ENCODE measurements around the gene CLDN1. TPM values are rescaled to one million over a fixed set of nuclear protein-coding genes. Genes with fewer than 3 reads are reported as not detected.

The CLDN1 gene
- total RNA-seq, 1 donor from 2014 or later, result not detected

DNA sequence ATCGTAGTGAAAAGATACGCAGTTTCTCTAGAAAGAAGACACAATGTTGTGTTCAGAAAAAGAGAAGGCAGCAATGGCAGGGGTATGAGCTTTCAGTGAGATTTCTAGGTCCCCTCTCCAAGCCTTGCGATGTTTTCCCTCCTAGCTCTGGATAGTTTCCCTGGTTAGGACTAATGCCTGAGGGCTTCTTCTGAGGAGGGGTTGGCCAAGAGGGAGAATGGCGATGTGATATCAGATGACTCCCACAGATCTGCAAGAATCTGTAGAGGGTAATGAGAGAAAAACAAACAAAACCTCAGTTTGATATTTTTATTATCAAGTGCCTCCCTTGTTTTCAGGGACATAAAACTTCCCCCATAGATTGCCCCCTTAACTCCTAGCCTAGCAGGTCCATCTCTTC lies 4.1 kb upstream of the CLDN1 start:
- H3K9me3 Mint-ChIP-seq (ENCODE audit: unreplicated experiment), result peaks cover 3% of the 10 kb centered on the region
- H3K27me3 Mint-ChIP-seq (ENCODE audit: unreplicated experiment), result peaks cover 6% of the 10 kb centered on the region
- no peak for DNase-seq
- no peak overlapping the region for H3K4me3 Mint-ChIP-seq (ENCODE audit: unreplicated experiment)
- no peaks in the 10 kb centered on the region for H3K36me3 Mint-ChIP-seq (ENCODE audit: unreplicated experiment)
- H3K27ac Mint-ChIP-seq (ENCODE audit: unreplicated experiment), result no peak overlapping the region
- peaks cover 2% of the 10 kb centered on the region for H3K4me1 Mint-ChIP-seq (ENCODE audit: low read depth, unreplicated experiment)
- TF ChIP-seq, protein P1, sequence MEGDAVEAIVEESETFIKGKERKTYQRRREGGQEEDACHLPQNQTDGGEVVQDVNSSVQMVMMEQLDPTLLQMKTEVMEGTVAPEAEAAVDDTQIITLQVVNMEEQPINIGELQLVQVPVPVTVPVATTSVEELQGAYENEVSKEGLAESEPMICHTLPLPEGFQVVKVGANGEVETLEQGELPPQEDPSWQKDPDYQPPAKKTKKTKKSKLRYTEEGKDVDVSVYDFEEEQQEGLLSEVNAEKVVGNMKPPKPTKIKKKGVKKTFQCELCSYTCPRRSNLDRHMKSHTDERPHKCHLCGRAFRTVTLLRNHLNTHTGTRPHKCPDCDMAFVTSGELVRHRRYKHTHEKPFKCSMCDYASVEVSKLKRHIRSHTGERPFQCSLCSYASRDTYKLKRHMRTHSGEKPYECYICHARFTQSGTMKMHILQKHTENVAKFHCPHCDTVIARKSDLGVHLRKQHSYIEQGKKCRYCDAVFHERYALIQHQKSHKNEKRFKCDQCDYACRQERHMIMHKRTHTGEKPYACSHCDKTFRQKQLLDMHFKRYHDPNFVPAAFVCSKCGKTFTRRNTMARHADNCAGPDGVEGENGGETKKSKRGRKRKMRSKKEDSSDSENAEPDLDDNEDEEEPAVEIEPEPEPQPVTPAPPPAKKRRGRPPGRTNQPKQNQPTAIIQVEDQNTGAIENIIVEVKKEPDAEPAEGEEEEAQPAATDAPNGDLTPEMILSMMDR (IDR thresholded peaks at IDR 0.05; ENCODE audit: partially characterized antibody, unreplicated experiment), result no peak

GRCh38 chr3:190325923-190326322 lies 3.7 kb upstream of the CLDN1 start:
- H3K27me3 Mint-ChIP-seq (ENCODE audit: unreplicated experiment), result peaks cover 6% of the 10 kb centered on the region
- peaks cover 2% of the 10 kb centered on the region for H3K4me1 Mint-ChIP-seq (ENCODE audit: low read depth, unreplicated experiment)
- H3K36me3 Mint-ChIP-seq (ENCODE audit: unreplicated experiment), result no peaks in the 10 kb centered on the region
- no peak for DNase-seq
- H3K4me3 Mint-ChIP-seq (ENCODE audit: unreplicated experiment), result no peak overlapping the region
- H3K9me3 Mint-ChIP-seq (ENCODE audit: unreplicated experiment), result peaks cover 3% of the 10 kb centered on the region
- TF ChIP-seq, protein P1 (IDR thresholded peaks at IDR 0.05; ENCODE audit: partially characterized antibody, unreplicated experiment), result no peak
- no peak overlapping the region for H3K27ac Mint-ChIP-seq (ENCODE audit: unreplicated experiment)

DNA sequence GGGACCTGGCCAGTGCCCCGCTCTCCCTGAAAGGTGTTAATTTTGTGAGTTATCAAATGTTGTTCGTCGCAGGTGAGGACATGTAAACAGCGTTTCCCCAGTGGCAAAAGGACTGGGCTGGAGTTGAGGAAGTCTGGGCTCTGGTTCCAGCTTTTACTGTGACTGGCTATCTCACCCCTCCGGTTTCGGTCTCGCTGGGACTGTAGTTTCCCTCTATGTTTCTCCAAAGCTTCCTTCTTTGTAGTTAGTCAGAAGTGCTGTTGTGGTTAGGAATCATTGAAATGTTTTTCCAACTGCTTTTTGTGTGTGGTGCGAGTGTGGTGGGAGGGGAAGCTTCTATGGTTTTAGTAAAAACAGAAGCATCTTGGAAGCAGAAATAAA lies 990 bp upstream of the CLDN1 start:
- TF ChIP-seq, protein P1 (IDR thresholded peaks at IDR 0.05; ENCODE audit: partially characterized antibody, unreplicated experiment), result no peak
- peaks cover 6% of the 10 kb centered on the region for H3K27me3 Mint-ChIP-seq (ENCODE audit: unreplicated experiment)
- no peaks in the 10 kb centered on the region for H3K36me3 Mint-ChIP-seq (ENCODE audit: unreplicated experiment)
- peak overlapping the region; percentile 72 for H3K4me3 Mint-ChIP-seq (ENCODE audit: unreplicated experiment)
- no peak for DNase-seq
- H3K9me3 Mint-ChIP-seq (ENCODE audit: unreplicated experiment), result peaks cover 3% of the 10 kb centered on the region
- no peak overlapping the region for H3K27ac Mint-ChIP-seq (ENCODE audit: unreplicated experiment)
- peaks cover 2% of the 10 kb centered on the region for H3K4me1 Mint-ChIP-seq (ENCODE audit: low read depth, unreplicated experiment)

GRCh38 chr3:190322604-190323245 lies 479 bp upstream of the CLDN1 start:
- Mint-ChIP-seq H3K4me1 (ENCODE audit: low read depth, unreplicated experiment) (peaks cover 2% of the 10 kb centered on the region), H3K9me3 (ENCODE audit: unreplicated experiment) (peaks cover 3% of the 10 kb centered on the region), H3K36me3 (ENCODE audit: unreplicated experiment) (no peaks in the 10 kb centered on the region), H3K27ac (ENCODE audit: unreplicated experiment) (no peak overlapping the region), H3K4me3 (ENCODE audit: unreplicated experiment) (peak overlapping the region; percentile 72), H3K27me3 (ENCODE audit: unreplicated experiment) (peaks cover 6% of the 10 kb centered on the region)
- TF ChIP-seq, protein P1 (IDR thresholded peaks at IDR 0.05; ENCODE audit: partially characterized antibody, unreplicated experiment), result peak; percentile 47
- DNase-seq, result no peak

DNA sequence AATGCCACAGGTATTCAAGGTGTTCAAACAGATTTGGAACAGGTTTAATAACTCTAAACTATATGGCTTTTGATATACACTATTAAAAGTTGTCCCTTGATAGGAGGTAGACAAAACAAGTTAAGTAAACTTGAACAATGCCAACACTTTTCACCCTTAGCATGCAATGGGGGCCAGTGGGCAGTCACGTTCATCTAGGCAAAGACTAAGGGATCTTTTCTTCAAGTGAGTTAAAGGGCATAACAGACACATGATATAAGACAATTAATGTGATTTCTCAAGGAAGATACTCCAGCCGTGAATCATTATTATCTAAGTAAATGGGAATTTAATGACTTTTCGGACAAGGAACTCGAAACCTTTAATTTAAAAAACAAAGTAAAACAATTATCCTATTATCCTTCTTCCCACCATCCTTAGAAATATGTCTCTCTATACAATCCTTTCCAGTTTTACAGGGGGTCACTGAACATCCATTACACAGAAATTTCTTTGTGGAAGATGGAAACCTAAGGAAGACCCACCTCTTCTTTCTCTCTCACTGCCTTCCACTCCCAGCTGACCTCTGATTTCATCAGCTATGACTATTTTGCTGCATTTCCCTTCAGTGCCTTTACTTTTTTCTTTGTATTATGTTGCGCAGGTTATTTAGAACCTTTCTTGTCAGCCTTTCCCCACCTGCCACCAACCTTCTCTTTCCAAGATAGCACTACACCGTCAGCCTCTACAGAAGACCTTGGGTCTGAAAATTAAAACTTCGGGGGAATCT lies 1.5 kb downstream of the CLDN1 start:
- peaks cover 2% of the 10 kb centered on the region for H3K4me1 Mint-ChIP-seq (ENCODE audit: low read depth, unreplicated experiment)
- peaks cover 3% of the 10 kb centered on the region for H3K9me3 Mint-ChIP-seq (ENCODE audit: unreplicated experiment)
- peaks cover 6% of the 10 kb centered on the region for H3K27me3 Mint-ChIP-seq (ENCODE audit: unreplicated experiment)
- H3K4me3 Mint-ChIP-seq (ENCODE audit: unreplicated experiment), result no peak overlapping the region
- DNase-seq, result no peak
- H3K36me3 Mint-ChIP-seq (ENCODE audit: unreplicated experiment), result no peaks in the 10 kb centered on the region
- TF ChIP-seq, protein P1 (IDR thresholded peaks at IDR 0.05; ENCODE audit: partially characterized antibody, unreplicated experiment), result no peak
- H3K27ac Mint-ChIP-seq (ENCODE audit: unreplicated experiment), result no peak overlapping the region
